ELF-1 (cell line): ENCODE data around the gene DRGX.
A peak's percentile ranks its signal among the peaks of the same experiment; 100 is the strongest.

Experiments used
- DNase-seq: peaks from one replicate; pipeline ENCODE4 v3.0.0-alpha.2; 2016; ENCODE audit warnings: low read depth, low spot score

The DRGX gene

GRCh38 chr10:49408519-49409306 lies 12.8 kb upstream of the DRGX start:
- peak; percentile 59 for DNase-seq

GRCh38 chr10:49407552-49408137 lies 11.8 kb upstream of the DRGX start:
- peak; percentile 89 for DNase-seq

GRCh38 chr10:49407151-49407550 lies 11.3 kb upstream of the DRGX start:
- DNase-seq, result no peak

- DNase-seq, result no peak
Measured at GRCh38 chr10:49404321-49404878, 8.5 kb upstream of the DRGX start.

- DNase-seq, result no peak
Measured at GRCh38 chr10:49403363-49403762, 7.5 kb upstream of the DRGX start.

- DNase-seq, result no peak
Measured at GRCh38 chr10:49400365-49400764, 4.5 kb upstream of the DRGX start.

GRCh38 chr10:49398986-49399385 lies 3.1 kb upstream of the DRGX start:
- no peak for DNase-seq

GRCh38 chr10:49398000-49398861 lies 2.3 kb upstream of the DRGX start:
- peak; percentile 84 for DNase-seq

- DNase-seq, result peak; percentile 64
Measured at GRCh38 chr10:49397036-49397999, 1.4 kb upstream of the DRGX start.

GRCh38 chr10:49396666-49396999 lies 744 bp upstream of the DRGX start:
- DNase-seq, result no peak

- peak; percentile 45 for DNase-seq
Measured at GRCh38 chr10:49394933-49395740, 752 bp downstream of the DRGX start.

- DNase-seq, result no peak
Measured at GRCh38 chr10:49393757-49394156, 2.1 kb downstream of the DRGX start.

GRCh38 chr10:49393301-49393700 lies 2.6 kb downstream of the DRGX start:
- no peak for DNase-seq

- no peak for DNase-seq
Measured at GRCh38 chr10:49389361-49389933, 6.4 kb downstream of the DRGX start.

- DNase-seq, result no peak
Measured at GRCh38 chr10:49388161-49388560, 7.7 kb downstream of the DRGX start.

GRCh38 chr10:49387071-49387470 lies 8.8 kb downstream of the DRGX start:
- no peak for DNase-seq

GRCh38 chr10:49385939-49386922 lies 9.7 kb downstream of the DRGX start:
- DNase-seq, result no peak

- DNase-seq, result no peak
Measured at GRCh38 chr10:49384268-49384953, 11.5 kb downstream of the DRGX start.
